HL-60 (cell line): ENCODE results near the gene PHYHIPL.

Experiments used
- GABPA ChIP-seq: IDR thresholded peaks from 2 replicates; pipeline ENCODE4 v1.6.1; 2012; ENCODE audit warnings: low read depth
- POLR2AphosphoS5 ChIP-seq: IDR thresholded peaks from 2 replicates; pipeline ENCODE4 v1.6.1; 2012; ENCODE audit warnings: low read depth
- REST ChIP-seq: IDR thresholded peaks from 2 replicates; pipeline ENCODE4 v1.6.1; 2012; ENCODE audit warnings: low read depth; ENCODE audit not compliant: insufficient replicate concordance
- SPI1 ChIP-seq: IDR thresholded peaks from 2 replicates; pipeline ENCODE4 v1.6.1; 2012; ENCODE audit warnings: low read depth, mild to moderate bottlenecking, borderline replicate concordance
- TF ChIP-seq, protein P1 (sequence below): IDR thresholded peaks from one replicate; pipeline ENCODE4 v1.5.1; 2011; ENCODE audit warnings: low read length, control low read depth, inconsistent platforms; ENCODE audit not compliant: insufficient read depth

DNA sequence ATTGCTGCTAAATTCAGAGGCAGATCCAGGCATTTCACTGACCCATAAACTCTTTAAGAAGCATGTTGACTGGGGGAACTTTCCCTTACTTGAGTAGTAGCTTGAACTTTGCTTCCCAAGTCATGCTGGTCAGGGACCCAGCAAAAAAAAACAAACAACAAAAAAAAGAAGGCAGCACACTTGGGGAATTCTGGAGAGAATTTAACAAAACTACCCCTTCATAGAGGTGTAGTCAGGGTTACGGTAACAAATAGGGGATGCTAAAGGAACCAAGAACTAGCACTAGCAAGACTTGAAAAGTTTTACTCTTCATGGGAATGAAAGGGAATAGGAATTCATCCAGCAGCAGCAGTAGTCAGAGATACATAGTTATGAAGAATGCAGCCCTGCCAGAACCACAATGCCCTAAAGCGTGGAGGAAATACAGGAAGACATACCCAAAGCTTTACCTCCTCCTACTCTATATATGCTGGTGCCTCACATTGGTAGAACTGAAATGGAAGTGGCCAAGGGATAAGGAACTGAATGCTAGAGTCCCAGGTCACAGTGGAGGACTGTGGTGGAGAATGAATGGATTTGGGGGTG is 67.3 kb downstream of the PHYHIPL start:
- TF ChIP-seq, protein P1, sequence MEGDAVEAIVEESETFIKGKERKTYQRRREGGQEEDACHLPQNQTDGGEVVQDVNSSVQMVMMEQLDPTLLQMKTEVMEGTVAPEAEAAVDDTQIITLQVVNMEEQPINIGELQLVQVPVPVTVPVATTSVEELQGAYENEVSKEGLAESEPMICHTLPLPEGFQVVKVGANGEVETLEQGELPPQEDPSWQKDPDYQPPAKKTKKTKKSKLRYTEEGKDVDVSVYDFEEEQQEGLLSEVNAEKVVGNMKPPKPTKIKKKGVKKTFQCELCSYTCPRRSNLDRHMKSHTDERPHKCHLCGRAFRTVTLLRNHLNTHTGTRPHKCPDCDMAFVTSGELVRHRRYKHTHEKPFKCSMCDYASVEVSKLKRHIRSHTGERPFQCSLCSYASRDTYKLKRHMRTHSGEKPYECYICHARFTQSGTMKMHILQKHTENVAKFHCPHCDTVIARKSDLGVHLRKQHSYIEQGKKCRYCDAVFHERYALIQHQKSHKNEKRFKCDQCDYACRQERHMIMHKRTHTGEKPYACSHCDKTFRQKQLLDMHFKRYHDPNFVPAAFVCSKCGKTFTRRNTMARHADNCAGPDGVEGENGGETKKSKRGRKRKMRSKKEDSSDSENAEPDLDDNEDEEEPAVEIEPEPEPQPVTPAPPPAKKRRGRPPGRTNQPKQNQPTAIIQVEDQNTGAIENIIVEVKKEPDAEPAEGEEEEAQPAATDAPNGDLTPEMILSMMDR: no peak
- TF ChIP-seq REST (no peak), POLR2AphosphoS5 (no peak), SPI1 (no peak), GABPA (no peak)
